Subcutaneous adipose tissue (tissue), 4 donors: Measurements from ENCODE around the gene GPRASP1. TPM values are rescaled to one million over a fixed set of nuclear protein-coding genes. Genes with fewer than 3 reads are reported as not detected.

ENCODE experiments used
- small RNA-seq: library from RNA; depleted of rRNA; stranded (forward); fragments of <200 nt; gene quantifications from one replicate; pipeline ENCODE3, GENCODE V24; 2016
- total RNA-seq, 4 donors: library from RNA; depleted of rRNA; stranded (reverse); fragments of >200 nt; gene quantifications; one replicate each; pipeline ENCODE4 v1.1.0, GENCODE V29; 2016
- TF ChIP-seq, protein P1 (sequence below): fragments of 450-650 bp; IDR thresholded peaks from one replicate; pipeline ENCODE4 v1.5.1; 2016; ENCODE audit warnings: low read depth, mild to moderate bottlenecking, control low read depth, antibody characterized with exemption, moderate library complexity

The GPRASP1 gene
- total RNA-seq, 4 donors from 2014 or later: 5.5 to 7.9 (median 7.3) TPM

DNA sequence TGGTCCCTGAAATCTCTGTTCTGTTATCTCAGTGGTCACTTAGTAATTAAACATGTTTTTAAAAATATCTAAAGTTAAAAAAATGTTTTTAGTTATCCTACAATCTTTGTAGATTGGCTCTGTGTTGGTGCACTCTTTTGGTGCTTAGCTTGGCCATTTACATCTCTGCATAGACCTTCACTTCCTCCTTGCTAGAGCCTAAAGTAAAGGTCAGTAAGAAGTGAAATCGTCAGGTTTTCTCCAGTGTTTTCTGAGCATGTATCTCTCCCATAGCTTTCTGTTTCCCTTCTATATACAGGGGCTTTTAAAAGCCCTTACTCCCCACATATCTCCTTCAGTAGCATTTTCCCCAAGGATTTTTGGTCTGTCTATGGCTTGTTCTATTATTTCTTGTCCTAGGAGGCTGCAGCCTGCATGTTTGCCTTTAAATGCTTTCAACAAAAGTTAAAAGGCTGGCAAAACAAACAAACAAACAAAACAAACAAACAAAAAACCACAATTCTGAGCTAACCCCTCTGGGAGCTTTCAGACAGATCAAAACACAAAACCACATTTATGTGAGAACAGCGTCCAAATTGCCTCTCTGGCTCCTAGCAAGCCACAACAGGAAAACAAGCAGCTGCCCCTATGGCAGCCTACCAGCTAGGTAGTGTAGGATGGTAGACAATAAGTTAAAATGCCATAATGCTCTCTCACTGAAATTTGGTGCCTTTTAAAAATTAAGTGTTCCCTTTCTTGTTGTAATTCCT, 33.7 kb downstream of the GPRASP1 start:
- TF ChIP-seq, protein P1, sequence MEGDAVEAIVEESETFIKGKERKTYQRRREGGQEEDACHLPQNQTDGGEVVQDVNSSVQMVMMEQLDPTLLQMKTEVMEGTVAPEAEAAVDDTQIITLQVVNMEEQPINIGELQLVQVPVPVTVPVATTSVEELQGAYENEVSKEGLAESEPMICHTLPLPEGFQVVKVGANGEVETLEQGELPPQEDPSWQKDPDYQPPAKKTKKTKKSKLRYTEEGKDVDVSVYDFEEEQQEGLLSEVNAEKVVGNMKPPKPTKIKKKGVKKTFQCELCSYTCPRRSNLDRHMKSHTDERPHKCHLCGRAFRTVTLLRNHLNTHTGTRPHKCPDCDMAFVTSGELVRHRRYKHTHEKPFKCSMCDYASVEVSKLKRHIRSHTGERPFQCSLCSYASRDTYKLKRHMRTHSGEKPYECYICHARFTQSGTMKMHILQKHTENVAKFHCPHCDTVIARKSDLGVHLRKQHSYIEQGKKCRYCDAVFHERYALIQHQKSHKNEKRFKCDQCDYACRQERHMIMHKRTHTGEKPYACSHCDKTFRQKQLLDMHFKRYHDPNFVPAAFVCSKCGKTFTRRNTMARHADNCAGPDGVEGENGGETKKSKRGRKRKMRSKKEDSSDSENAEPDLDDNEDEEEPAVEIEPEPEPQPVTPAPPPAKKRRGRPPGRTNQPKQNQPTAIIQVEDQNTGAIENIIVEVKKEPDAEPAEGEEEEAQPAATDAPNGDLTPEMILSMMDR: no peak

DNA sequence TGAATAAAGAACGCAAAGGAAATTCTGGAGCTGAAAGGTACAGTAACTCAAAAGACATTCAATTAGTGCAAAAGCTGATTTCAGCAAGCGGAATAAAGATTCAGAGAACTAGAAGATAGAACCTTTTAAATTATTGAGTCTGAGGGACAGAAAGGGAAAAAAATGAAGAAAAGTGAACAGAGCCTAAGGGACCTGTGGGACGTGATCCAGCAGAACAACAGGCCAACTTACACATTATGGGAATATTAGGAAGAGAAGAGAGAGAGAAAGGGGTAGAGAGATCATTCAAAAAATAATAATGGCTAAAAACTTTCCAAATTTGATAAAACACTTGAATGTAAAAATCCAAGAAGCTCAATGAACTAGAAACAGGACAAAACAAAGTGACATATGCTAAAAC, 43.5 kb downstream of the GPRASP1 start:
- TF ChIP-seq, protein P1: no peak

DNA sequence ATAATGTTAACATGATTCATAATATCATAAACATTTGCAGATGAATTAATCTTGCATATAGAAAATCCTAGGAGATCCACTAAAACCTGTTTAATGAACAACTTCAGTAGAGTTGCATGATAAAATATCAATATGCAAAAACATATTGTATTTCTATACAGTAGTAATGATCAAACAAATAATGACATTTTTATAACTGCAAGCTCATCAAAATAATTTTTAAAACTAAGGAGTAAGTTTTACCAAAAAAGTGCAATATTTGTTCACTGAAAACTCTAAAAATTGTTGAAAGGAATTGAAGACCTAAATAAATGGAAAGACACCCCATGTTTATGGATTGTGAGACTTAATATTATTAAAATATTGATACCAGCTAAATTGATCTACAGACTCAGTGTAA, 45.0 kb downstream of the GPRASP1 start:
- TF ChIP-seq, protein P1: no peak

DNA sequence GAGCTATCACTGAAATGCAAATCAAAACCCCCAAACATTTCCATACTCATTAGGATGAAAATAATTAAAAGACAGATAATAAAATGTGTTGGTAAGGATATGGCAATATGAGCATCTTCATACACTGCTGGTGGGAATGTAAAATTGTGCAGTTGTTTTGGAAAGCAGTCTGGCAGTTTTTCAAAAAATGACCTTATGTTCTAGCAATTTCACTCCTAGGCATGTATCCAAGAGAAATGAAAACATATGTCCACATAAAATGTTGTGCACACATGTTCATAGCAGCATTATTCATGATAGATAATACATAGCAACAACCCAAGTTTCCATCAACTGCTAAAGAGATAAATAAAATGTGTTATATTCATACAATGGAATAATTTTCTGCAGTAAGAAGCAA, 46.2 kb downstream of the GPRASP1 start:
- TF ChIP-seq, protein P1: no peak

Small RNAs within 50 kb of the gene (small RNA-seq; reads per million reads assigned to genes)
- gene RNU6-589P: not detected

Other genes with a start within 250 kb of the GPRASP1 start
- under 1 TPM in 1 of 4 donors, not detected in 3; 0.19 TPM for gene NXF2B, start 211.5 kb upstream of the GPRASP1 start, total RNA-seq
- gene TCP11X2, start 179.7 kb upstream of the GPRASP1 start, total RNA-seq: not detected
- gene TMSB15A, start 134.7 kb upstream of the GPRASP1 start, total RNA-seq: 1 to 10 TPM in 1 of 4 donors, under 1 TPM in 1, not detected in 2; 0.85 to 1.3 TPM
- gene ARMCX5, start 52.0 kb upstream of the GPRASP1 start, total RNA-seq: 10 to 100 TPM in 1 of 4 donors, 1 to 10 TPM in 3; 7.5 to 11.0 (median 8.6) TPM
- 1 to 10 TPM; 1.8 to 6.8 (median 5.8) TPM for gene GPRASP2, start 61.0 kb downstream of the GPRASP1 start, total RNA-seq
- gene GPRASP3, start 69.3 kb downstream of the GPRASP1 start, total RNA-seq: 1 to 10 TPM in 3 of 4 donors, under 1 TPM in 1; 0.75 to 3.7 (median 2.1) TPM